GM12872 (cell line): Measurements from ENCODE around the gene MCCD1.

Source experiments
- CTCF ChIP-seq: IDR thresholded peaks from 3 replicates; pipeline ENCODE4 v1.5.1; 2011; ENCODE audit warnings: low read depth, mild to moderate bottlenecking, low read length, moderate library complexity; ENCODE audit not compliant: insufficient read depth

MCCD1 gene

DNA sequence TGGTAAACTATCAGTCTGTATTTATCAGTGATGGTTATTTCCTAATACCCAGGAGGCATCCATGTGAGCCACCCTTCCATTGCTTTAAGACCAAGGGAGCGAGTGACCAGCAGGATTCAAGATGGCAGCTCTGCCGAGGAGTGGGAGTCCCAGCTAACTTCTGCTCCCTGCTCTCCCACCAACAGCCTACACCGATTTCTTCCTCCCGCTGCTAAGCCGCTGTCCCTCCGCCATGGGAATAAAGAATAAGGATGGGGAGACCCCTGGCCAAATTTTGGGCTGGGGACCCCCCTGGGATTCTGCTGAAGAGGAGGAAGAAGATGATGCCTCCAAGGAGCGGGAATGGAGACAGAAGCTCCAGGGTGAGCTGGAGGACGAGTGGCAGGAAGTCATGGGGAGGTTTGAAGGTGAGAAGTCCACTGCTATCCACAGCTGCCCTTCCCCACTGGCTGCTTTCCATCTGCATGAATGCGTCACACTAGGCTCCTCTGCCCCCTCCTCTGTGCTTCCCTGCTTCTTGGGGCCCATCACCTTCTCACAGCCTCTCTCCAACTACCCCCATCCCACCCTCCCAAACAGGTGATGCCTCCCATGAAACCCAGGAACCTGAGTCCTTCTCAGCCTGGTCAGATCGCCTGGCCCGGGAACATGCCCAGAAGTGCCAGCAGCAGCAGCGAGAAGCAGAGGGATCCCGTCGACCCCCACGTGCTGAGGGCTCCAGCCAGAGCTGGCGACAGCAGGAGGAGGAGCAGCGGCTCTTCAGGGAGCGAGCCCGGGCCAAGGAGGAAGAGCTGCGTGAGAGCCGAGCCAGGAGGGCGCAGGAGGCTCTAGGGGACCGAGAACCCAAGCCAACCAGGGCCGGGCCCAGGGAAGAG, 28.9 kb downstream of the MCCD1 start:
- no peak for TF ChIP-seq CTCF

- no peak for TF ChIP-seq CTCF
Observed at GRCh38 chr6:31558318-31558625, 29.5 kb downstream of the MCCD1 start.

- no peak for TF ChIP-seq CTCF
Observed at GRCh38 chr6:31558631-31559500, 30.1 kb downstream of the MCCD1 start.

GRCh38 chr6:31559606-31559957, 30.8 kb downstream of the MCCD1 start:
- TF ChIP-seq CTCF, result no peak

GRCh38 chr6:31559958-31560696, 31.4 kb downstream of the MCCD1 start:
- no peak for TF ChIP-seq CTCF

DNA sequence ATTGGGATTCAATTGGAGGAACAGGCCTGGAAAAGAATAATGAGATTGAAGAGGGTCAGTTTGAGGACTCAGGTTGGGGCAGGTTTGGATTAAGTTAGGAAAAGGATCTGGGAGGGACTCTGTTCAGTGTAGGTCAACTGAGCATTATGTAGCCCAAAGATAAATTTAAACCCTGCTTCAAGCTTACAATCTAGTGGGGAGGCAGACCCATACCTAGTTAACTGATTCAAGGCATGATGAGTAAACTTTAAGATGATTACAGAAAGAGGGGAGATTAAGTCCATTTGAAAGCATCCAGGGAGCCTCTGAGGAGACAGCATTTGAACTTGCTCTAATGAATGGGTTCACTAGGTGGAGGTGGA, 31.9 kb downstream of the MCCD1 start:
- TF ChIP-seq CTCF, result no peak
